Cardiac septum (tissue), 1 donor: ENCODE data around the gene OSBPL2. TPM values are rescaled to one million over a fixed set of nuclear protein-coding genes. Genes with fewer than 3 reads are reported as not detected.

Experiments used
- DNase-seq: peaks from one replicate; pipeline ENCODE4 v3.0.0-alpha.2; 2020; ENCODE audit warnings: low spot score
- intact Hi-C: fragments of 100-400 bp; cut with DNase I; formaldehyde crosslinking; loops from one replicate; pipeline ENCODE4 v1.14.0; 2022
- total RNA-seq: library from RNA; stranded (reverse); fragmentation: NEBNext Ultra II Directional; extraction: Animal tissue kit (Norgen Biotek cat#: 25700); gene quantifications from one replicate; pipeline ENCODE4 v1.2.1, GENCODE V29; 2021
- donor health status: DM: no; HTN: no; CAD: no.

Gene OSBPL2
- total RNA-seq, 1 donor from 2014 or later, result 55.1 TPM

DNA sequence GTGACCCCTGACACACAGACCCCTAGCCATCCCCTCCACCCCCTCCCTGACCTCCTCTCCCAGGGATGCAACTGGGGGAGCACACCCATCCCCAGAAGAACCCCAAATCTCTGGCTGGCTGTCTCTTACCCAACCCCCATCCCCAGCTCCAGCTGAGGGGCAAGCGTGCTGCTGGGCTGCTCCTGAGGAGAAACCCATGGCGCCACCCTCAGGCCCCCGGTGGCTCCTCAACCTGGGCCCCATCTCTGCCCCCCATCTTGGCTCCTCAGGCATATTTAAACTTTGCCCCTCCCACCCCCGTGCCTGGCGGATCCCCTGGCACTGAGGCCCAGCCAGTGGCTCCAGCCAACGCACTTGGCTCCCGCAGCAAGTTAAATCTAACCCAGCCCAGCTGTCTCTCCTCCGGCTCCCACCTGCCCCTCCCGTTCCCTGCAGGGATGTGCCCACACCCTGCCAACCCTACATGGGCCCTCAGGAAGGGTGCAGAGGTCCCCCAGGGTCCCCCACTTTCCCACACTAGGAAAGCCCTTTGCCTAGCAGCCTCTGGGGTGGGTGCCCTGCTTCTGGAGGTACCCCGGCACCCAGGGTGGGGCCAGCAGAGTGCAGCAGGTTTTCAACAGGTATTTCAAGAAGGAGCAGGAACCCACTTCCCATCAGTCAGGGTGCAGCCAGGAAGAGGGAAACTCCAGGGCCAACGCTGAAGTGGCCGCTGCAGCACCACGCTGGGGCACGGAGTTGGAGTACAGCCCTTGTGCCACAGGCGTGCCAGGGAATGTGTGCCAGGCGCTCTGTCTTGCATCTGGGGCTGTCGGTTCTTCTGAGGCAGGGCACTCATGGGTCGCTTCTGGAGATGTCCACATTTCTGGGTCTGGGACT, 5.3 kb upstream of the OSBPL2 start:
- intact Hi-C loops, result no loop called here
- DNase-seq, result no peak

DNA sequence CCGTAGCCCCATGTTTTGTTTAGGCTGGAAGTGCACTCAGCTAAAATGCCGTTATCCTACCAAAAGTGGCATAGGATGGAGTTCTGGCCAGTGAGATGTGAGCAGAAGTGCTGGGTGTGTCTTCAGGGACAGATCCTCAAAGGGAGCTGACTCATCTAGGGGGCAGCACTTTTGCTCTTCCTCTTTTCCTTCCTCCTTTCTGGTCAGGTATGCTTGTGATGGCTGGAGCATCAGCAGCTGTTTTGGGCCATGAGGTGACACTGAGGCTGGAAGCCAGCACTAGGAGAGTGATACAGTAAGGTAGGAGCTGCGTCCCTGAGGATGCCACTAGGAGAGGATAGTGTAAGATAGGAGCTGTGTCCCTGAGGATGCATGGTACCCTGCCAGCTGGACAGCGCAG, 4.6 kb upstream of the OSBPL2 start:
- no peak for DNase-seq

DNA sequence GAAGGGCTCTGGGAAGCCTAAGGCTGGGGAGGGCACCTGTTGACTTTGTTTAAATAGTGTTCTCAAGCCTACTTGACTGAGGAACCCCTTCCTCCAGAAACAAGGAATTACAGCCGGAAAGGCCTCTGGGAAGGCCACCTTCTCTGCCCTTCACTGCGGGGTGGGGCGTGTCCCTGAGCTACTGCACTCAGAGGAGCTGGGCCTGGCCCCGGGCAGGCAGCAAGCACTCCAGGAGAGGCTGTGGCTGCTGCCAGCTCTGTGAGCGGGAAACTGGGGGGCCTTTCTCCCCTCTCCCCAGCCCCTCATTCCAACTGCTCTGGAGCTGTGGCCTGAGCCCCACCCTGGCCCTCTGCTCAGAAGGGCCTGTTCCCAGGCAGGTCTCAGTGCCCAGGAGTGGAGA, 4.0 kb upstream of the OSBPL2 start:
- DNase-seq, result no peak

More for the DNA sequence above, 4.6 kb upstream of the OSBPL2 start:
- intact Hi-C loops, result no loop called here

DNA sequence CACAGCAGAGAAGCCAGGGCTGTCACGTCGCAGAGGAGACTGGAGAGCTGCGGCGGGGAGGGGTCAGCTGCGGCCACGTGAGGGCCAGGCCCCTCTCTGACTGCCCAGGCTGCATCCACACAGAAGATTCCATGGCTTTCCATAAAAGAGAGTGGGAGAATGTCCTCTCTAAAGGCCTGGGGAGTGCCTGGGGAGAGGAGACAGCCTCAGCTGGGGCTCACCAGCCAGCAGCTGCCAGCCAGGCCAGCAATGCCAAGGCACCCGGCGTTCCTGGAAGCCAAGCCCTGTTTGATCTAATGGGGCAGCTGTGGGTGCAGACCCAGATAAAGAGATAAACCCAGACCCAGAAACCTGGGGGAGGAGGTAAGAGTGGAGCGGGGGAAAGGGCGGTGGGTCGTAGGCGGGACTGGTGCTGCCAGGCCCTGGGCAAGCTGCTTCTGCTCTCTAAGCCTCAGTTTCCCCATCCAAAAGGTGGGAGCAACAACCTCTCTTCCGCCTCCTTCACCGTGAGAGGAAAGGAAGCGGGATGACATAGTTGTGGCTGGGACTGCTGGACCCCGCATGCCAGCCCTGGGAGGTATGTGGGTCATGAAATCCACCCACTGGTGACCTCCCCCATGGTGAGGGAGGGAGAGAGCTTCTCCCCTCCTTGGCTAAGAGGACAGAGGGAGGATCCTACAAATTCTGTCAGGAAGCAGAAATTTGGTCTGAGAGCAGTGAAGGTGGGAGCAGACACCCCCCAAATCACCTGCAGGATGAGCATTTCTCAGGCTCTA, 3.1 kb upstream of the OSBPL2 start:
- intact Hi-C loops, result loop anchor here (5.0 kb wide), 1 partner anchor 113 kb away; the partner anchor contains the start of gene LSM14B

More for the DNA sequence above, 4.0 kb upstream of the OSBPL2 start:
- intact Hi-C loops, result no loop called here

DNA sequence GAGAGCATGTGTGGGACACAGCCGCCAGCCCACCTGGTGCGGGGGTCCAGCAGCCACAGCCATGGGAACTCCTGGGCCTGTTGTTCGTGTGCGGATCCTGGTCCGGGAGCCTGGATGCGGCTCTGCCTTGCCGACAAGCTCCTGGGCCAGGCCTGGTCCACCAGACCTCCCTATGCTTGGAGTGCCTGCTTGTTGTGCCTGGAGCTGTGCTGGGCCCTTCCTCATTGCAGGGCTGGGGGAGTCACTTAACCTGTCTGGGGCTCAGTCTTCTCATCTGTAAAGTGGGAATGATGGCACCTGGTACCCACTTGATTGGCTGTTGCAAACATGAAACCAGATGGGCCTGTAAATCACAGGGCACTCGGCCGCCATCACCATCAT, 2.6 kb upstream of the OSBPL2 start:
- no peak for DNase-seq
- intact Hi-C loops, result loop anchor here (5.0 kb wide), 1 partner anchor 113 kb away; the partner anchor contains the start of gene LSM14B

More for the DNA sequence above, 3.1 kb upstream of the OSBPL2 start:
- DNase-seq, result no peak

DNA sequence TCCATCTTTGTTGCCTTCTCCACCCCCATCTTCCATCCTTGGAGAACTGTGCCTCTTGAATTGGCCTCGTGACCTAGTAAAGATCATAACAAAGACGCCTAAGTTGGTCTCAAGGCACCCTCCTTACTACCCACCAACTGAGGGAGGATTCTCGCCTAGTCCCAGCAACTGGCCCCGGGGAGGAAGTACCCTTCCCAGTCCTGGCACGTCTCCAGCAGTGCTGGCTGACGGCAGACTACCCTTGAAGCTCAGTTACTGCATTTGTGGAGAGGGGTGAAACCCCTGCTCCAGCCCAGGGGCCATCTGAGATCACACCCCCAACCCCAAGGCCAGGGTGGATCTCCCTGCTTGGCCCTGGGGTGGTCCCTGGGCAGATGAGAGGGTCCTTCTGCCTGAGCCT, 2.1 kb upstream of the OSBPL2 start:
- intact Hi-C loops, result loop anchor here (5.0 kb wide), 1 partner anchor 114 kb away; the partner anchor contains the start of gene LSM14B
- no peak for DNase-seq

DNA sequence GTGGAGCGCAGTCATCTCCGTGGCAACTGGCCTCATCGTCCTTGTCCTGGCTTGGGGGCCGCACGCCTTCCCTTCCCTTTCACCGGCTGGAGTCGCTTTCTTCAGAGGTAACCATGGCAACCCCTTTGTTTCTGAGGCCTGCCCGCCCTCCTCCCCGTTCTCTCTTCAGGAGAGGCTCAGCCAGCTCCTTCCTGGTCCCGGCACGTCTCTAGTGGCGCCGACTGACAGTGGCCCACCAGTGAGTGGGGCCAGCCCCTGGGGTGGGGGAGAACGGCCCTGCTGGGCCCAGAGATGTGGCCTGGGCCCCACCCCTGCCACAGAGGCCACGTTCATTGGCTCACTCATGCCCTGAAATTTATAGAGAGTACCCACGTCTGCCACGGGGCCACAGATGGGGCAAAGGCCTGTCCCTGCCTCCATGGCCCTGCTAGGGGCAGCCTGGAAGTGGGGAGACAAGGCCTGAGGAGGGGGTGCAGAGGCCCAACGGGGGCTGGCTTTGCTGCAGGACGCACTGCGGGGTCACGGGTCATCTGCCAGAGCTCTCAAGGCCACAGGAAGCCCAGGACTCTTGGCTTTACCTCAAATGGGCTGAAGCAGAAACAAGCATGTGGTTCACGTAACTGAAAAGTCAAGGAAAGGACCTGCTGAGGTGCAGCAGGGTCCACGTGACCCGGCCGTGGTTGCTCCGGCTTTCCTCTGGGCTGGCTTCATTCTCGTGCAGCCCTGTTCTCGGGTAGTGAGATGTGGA, 1.4 kb upstream of the OSBPL2 start:
- intact Hi-C loops, result loop anchor here (5.0 kb wide), 1 partner anchor 115 kb away; the partner anchor contains the start of gene LSM14B
- no peak for DNase-seq

DNA sequence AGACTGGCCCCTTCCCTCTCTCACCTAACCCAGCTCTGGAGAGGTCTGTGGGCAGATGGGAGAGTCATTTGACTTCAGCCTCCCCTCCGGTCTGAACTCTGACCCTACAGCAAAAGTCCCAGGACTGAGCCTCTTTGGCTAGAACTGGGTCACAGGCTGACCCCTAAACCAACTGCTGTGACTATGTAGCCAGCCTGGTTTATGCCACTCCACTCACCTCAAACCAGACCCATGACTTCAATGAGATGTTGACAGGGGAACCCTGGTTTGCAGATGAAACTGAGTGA, 864 bp upstream of the OSBPL2 start:
- intact Hi-C loops, result loop anchor here (5.0 kb wide), 1 partner anchor 115 kb away; the partner anchor contains the start of gene LSM14B

DNA sequence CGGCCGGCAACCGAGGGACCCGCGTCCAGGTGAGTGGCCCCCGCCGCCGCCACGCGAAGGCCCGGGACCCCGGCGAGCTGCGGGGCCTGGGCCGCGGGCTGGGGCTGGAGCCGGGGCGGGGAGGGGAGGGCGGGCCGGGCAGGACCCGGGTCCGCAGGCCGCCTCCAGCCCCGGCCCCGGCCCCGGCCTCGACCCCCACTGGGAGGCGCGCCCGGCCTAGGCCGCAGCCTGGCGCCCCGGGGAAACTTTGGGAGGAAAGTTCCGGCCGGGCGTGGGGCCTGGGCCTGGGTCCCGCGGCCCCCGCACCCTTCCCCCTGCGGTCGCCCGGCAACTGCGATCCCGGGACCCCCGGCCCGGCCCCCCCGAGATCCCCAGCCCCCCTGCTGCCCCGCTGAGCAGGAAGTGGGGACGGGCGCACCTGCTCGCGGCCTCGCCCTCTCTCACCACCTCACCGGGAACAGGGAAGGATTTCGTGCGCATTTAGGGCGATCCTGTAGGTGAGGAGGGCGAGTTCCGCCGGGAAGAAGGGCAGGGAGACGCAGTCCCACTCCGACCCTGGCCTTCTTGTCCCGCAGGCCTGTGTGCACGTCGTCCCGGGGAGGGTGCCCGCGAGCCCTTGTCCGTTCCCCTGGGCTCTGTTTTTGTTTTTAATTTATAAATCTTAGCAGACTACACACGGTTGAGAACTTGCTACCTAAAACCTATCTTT, 402 bp downstream of the OSBPL2 start:
- DNase-seq, result no peak
- intact Hi-C loops, result loop anchor here (2.0 to 5.0 kb wide), 2 partner anchors 56 to 116 kb away; partner anchors contain the start of genes LSM14B and MTG2

More for the DNA sequence above, 864 bp upstream of the OSBPL2 start:
- no peak for DNase-seq

DNA sequence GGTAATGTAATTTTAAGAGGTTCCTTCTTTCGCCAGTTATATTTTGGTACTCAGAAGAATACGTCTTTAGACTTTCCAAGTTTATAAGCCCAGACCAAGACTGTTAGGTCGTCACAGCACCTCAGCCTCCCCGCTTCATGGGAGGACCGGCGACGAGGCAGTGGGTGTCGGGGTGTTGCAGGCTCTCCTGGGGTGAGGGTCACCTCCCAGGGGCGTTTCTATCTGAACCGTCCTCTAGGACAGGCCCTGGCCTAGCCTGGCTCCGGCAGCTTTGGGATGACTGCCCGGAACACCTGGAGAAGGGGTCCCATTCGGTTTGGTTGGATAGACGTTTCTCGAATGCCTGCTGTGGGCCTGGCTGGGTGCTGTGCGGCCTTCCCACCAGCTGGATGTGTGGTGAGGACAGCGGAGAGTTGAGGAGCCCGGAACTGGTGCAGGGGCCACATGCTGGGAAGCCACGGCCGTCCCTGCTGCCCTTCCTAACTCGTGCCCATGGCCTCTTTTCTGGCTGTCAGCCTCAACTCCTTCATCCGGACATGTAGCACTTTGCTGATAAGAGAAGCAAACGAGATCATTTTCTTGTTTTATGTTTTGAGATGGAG, 1.1 kb downstream of the OSBPL2 start:
- no peak for DNase-seq
- intact Hi-C loops, result loop anchor here (2.0 to 5.0 kb wide), 2 partner anchors 57 to 117 kb away; partner anchors contain the start of genes LSM14B and MTG2

DNA sequence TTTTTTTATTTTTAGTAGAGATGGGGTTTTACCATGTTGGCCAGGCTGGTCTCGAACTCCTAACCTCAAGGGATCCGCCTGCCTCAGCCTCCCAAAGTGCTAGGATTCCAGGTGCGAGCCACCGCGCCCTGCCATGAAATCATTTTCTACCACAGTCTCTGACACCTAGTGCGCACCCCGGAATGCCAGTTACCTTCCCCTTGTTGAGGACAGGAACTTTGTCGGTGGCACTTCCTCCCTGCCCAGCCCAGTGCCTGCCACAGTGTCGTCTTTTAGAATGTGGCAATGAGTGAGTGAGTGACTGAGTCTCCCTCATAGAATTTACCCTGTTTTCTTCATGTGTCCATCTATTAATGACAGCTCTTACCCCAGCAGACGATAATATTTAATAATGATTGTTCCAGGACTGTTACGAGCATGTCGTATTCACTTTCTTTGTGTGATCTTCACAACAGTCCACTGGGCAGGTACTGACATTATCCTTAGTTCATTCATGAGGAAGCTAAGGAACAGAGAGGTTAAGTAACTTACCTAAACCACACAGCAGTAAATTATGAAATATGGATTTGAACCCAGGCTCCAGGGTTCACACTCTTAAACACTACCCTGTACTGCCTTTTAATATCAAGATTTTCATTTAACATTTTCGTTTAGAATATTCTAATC, 1.8 kb downstream of the OSBPL2 start:
- peak; percentile 83 for DNase-seq
- intact Hi-C loops, result no loop called here

DNA sequence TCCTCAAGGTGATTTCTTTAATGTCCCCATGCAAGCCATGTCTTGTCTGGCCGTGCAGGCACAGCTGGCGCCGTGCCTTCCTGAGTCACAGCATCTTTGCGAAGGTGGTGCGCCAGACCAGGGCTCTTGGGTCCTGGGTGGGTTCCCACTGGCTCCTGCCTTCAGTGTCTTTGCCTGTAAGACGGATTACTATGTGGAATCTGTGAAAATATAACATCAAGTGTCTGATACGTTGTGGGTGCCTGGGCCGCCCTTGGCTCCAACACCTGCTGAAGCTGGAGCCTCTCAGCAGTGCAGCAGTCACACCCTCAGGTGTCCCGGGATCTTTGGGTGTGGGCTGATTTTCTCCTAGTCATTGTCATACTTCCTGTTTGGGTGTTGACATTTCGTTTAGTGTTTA, 3.2 kb downstream of the OSBPL2 start:
- DNase-seq, result no peak
- intact Hi-C loops, result no loop called here

DNA sequence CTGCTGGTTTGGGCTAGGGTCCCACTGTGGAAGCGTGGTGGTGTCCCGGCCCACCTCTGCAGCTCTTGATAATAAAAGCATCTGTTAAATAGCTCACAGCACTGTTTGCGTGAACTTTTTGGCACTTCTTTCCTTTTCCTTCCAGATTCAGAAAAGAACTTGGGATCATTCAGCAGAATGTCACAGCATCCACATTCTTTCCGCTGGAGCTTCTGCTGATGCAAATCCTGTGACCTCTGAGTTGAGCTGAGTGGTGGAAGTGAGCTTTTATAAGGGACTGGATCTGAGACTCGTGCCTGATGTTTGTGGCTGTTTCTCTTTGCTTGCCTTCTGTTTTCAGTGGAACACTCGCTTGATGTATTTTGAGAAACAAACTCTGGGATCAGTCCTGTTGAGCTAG, 3.9 kb downstream of the OSBPL2 start:
- intact Hi-C loops, result no loop called here

DNA sequence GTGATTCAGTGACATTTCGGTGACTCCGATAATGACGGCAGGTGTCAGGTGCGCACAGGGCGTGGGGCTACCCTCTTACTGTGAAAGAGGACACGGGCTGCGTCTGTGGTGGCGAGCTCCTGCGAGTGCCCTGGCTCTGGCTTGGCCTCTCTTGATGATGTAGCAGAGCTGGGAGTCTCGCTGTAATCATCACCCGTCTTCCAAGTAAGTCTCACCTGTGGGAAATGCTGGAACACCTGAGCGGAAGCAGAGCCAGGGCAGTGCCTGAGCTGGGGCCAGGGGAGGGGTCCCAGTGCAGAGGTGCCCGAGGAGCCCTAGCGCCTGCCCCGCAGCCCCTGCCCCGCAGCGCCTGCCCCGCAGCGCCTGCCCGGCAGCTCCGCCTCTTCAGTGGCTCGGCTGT, 4.8 kb downstream of the OSBPL2 start:
- DNase-seq, result no peak
- intact Hi-C loops, result no loop called here

More for the DNA sequence above, 3.9 kb downstream of the OSBPL2 start:
- DNase-seq, result no peak

DNA sequence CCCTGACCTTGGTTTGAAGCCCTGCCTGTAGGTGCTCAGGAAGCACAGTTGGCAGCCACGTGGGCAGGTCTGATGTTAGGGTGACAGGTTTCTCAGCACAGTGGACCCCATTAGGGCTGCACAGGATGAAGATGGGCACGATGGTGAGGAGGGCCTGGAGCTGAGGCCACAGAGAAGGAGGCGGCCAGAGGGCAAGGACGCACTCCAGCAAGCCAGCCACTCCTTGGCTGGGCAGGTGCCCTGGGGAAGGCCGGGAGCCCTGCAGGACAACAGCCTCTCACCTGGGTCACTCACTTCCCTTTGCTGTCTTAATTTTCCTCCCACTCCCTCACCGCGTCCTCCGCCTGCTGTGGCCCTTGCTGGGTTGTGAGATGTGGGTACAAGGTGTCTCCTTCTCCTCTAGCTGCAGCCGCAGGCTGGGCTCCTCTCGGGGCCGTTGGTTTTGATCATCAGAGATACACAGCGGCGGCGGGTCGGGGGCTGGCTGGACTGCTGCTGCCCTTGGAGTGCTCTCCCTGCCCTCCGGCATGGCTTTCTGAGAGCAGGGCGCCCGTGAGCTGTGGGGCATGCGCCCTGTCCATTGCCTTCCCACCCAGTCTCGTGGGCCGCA, 5.7 kb downstream of the OSBPL2 start:
- intact Hi-C loops, result no loop called here
- no peak for DNase-seq

DNA sequence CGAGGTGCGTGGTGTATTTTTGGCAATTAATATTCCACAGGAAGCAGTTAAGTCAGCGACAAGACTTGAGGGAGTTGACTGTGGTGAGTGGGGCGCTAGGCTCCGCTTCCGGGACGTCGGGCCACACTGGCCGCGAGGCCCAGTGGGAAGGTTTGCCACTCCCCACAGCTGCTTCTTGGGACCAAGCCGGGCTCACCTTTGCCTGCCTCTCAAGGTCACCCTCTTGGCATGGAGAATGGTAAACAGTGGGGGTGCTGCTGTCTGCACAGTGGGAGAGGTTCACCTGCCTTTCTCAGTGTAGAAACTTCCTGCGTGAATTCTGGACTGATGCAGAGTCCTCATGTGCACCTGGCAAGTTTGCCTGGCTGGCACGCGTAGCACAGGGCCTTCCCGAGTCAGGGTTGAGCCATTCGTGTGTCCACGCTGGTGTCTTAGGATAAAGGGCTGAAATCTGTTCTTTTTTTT, 6.4 kb downstream of the OSBPL2 start:
- DNase-seq, result no peak
- intact Hi-C loops, result no loop called here

DNA sequence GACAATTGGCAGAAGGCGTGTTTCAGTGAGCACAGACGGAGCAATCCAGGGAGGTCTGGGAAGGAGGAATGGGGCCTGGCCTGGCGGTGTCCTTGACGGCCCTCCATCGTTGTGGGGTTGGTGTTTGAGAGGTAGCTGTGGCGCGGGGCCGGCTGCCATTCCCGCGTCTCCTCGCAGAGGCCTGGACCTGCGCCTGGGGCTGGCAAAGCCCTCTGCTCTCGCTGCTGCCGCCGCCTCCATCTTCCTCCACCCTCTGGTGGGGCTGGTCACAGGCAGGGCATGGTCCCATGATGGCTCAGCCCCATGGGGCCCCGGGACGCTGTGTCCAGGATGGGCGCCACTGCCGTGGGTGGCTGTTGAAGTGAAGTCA, 7.6 kb downstream of the OSBPL2 start:
- intact Hi-C loops, result no loop called here
- no peak for DNase-seq

DNA sequence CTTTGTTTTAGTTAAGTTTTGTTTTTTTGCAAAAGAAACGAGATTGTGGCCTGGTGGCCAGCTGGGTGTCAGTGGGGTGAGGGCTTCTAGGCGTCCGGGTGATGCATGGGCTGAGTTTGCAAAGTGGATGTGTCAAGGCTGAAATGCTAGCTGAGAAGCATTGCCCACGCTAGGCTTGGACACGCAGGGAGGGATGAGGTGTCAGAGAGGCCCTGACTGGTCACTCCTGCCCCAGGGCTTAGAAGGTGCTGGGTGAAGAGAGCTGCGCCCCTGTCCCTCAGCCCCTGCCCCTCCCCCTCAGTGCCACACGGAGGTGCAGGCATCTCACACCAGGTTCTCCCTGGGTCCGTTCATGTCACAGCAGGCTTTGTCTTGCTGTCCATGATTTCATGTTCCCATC, 8.1 kb downstream of the OSBPL2 start:
- intact Hi-C loops, result no loop called here
- no peak for DNase-seq
